Heart left ventricle (tissue), 16 donors: ENCODE results near the gene FAM170B. TPM values are rescaled to one million over a fixed set of nuclear protein-coding genes. Genes with fewer than 3 reads are reported as not detected.

Experiments used
- ATAC-seq, 4 donors: fragments of 200-7000 bp; cut with Tn5 transposase; one replicate each; pipeline ENCODE4 v1.9.1; 2020 to 2022; ENCODE audit warnings: moderate library complexity in 4 of 4, mild to moderate bottlenecking in 3 of 4, moderate number of reproducible peaks in 1 of 4
- DNase-seq, 5 donors: peaks; one replicate each; pipeline ENCODE4 v3.0.0-alpha.2; 2020
- H3K27ac ChIP-seq, 12 donors: fragments of 200-600 bp; sonication (generic) in 4 of 12; one replicate each; pipeline versions ENCODE4 v1.5.0 to v1.8.0; 2016 to 2022; ENCODE audit warnings: mild to moderate bottlenecking in 2 of 12
- H3K27me3 ChIP-seq, 9 donors: fragments of 200-600 bp; sonication (generic) in 2 of 9; one replicate each; pipeline versions ENCODE4 v1.5.1 to v1.8.0; 2016 to 2022; ENCODE audit warnings: mild to moderate bottlenecking in 3 of 9
- H3K36me3 ChIP-seq, 9 donors: fragments of 200-600 bp; sonication (generic) in 2 of 9; one replicate each; pipeline versions ENCODE4 v1.5.0 to v1.8.0; 2018 to 2022; ENCODE audit warnings: mild to moderate bottlenecking in 2 of 9
- H3K4me1 ChIP-seq, 12 donors: fragments of 200-600 bp; sonication (generic) in 4 of 12; one replicate each; pipeline versions ENCODE4 v1.5.0 to v1.8.0; 2016 to 2022; ENCODE audit warnings: mild to moderate bottlenecking in 3 of 12
- H3K4me3 ChIP-seq, 12 donors: fragments of 200-600 bp; sonication (generic) in 4 of 12; one replicate each; pipeline versions ENCODE4 v1.5.0 to v1.8.0; 2017 to 2022; ENCODE audit warnings: mild to moderate bottlenecking in 9 of 12, moderate library complexity in 4 of 12
- H3K9me3 ChIP-seq, 12 donors: fragments of 200-600 bp; sonication (generic) in 4 of 12; one replicate each; pipeline versions ENCODE4 v1.5.0 to v1.8.0; 2016 to 2022; ENCODE audit warnings: mild to moderate bottlenecking in 1 of 12
- CTCF ChIP-seq, 12 donors: fragments of 200-600 bp; sonication (generic) in 4 of 12; IDR thresholded peaks; one replicate each; pipeline versions ENCODE4 v1.5.0 to v1.8.0; 2018 to 2022; ENCODE audit warnings: antibody characterized with exemption in 12 of 12, mild to moderate bottlenecking in 5 of 12
- POLR2A ChIP-seq, 2 donors: fragments of 450-650 bp; IDR thresholded peaks; one replicate each; pipeline ENCODE4 v1.6.1; 2017; ENCODE audit warnings: antibody characterized with exemption in 2 of 2, mild to moderate bottlenecking in 2 of 2, moderate library complexity in 2 of 2
- WGBS, 4 donors: extraction: QIAGEN DNeasy Blood & Tissue Kit in 2 of 4; methylation state at CpG; one replicate each; pipeline versions ENCODE4 v1.1.5 to v1.1.7; 2013 to 2018; 5-methylcytosine and 5-hydroxymethylcytosine counted together
- intact Hi-C, 10 donors: fragments of 100-400 bp; cut with DNase I; formaldehyde crosslinking; loops; one replicate each; pipeline versions ENCODE4 v1.11.1 to v1.14.2; 2022
- polyA plus RNA-seq, 2 donors: library from polyadenylated mRNA; stranded (reverse); fragments of 200-250 nt; gene quantifications; one replicate each; pipeline ENCODE4 v1.2.3, GENCODE V29; 2013
- total RNA-seq, 9 donors: library from RNA; depleted of rRNA in 2 of 9; stranded (reverse); fragments of >200 nt in 2 of 9; fragmentation: NEBNext Ultra II Directional in 3 of 9; extraction: Animal tissue kit (Norgen Biotek cat#: 25700) in 3 of 9; gene quantifications; one replicate each; pipeline versions ENCODE4 v1.1.0 to v1.2.4, GENCODE V29; 2016 to 2023
- donor health status: ischemic (EF 13 %, LVEDD 7.1; RV severe dilation, severe dysfunction).
- donor health status: healthy with polysubstance abuse.
- donor health status: DM: no; HTN: yes; CAD: no.
- donor health status: DM: no; HTN: no; CAD: no.
- donor health status: ischemic (EF 25% LVEDD 6.9; RV normal size, moderate dysfunction).
- donor health status: ischemic (EF 25% LVEDD 5.7; RV mildly dilated, moderate dysfunction).
- donor health status: healthy.
- donor health status: DM: yes; HTN: yes; CAD: no.
- donor health status: ischemic (EF 35%, LVEDD 5.7; RV mildly dilated, moderate dysfunction).
- donor health status: nonischemic (EF 11% LVEDD 7.7; RV severe dilation, severe dysfunction).
- donor health status: DM: yes; HTN: yes; CAD: no.
- donor health status: PGD.
- donor health status: ischemic (EF 29% LVEDD 5.4; RV normal size, mild dysfunction).
- donor health status: nonischemic (EF 23%, LVEDD 6.1; RV moderate dilation, normal function).

FAM170B gene
- total and polyA plus RNA-seq, 11 donors = not detected

GRCh38 chr10:49158915-49159314 is 25.1 kb upstream of the FAM170B start:
- H3K9me3 ChIP-seq = no peaks in the 10 kb centered on the region
- no peak overlapping the region for H3K4me3 ChIP-seq
- peaks cover 0 to 7% (median 0%) of the 10 kb centered on the region in 12 donors for H3K4me1 ChIP-seq
- H3K36me3 ChIP-seq = peaks cover 0 to 35% (median 9%) of the 10 kb centered on the region in 9 donors
- intact Hi-C loops = no loop called here
- H3K27ac ChIP-seq = no peak overlapping the region
- no peak for DNase-seq
- no peaks in the 10 kb centered on the region for H3K27me3 ChIP-seq
- no peak for TF ChIP-seq CTCF (IDR thresholded peaks at IDR 0.05)
- no peak for TF ChIP-seq POLR2A (IDR thresholded peaks at IDR 0.05)
- ATAC-seq = no peak
- WGBS, 4 donors = 66 to 72% (median 68%) methylated on average over 3 of the region's 3 CpGs

- Histone ChIP-seq H3K27ac (no peak overlapping the region), H3K9me3 (no peaks in the 10 kb centered on the region), H3K27me3 (no peaks in the 10 kb centered on the region), H3K36me3 (peaks cover 0 to 35% (median 9%) of the 10 kb centered on the region in 9 donors), H3K4me3 (no peak overlapping the region), H3K4me1 (peaks cover 0 to 7% (median 0%) of the 10 kb centered on the region in 12 donors)
- intact Hi-C loops = no loop called here
- TF ChIP-seq POLR2A (IDR thresholded peaks at IDR 0.05) (no peak), CTCF (IDR thresholded peaks at IDR 0.05) (no peak)
- ATAC-seq = no peak
- WGBS, 4 donors = 79 to 86% (median 85%) methylated on average over 7 of the region's 7 CpGs
- no peak for DNase-seq
Measured at GRCh38 chr10:49158404-49158803, 24.6 kb upstream of the FAM170B start.

GRCh38 chr10:49157229-49157628 is 23.4 kb upstream of the FAM170B start:
- 87 to 92% (median 88%) methylated on average over 3 of the region's 3 CpGs for WGBS, 4 donors
- peaks cover 0 to 31% (median 9%) of the 10 kb centered on the region in 9 donors for H3K36me3 ChIP-seq
- no peaks in the 10 kb centered on the region for H3K27me3 ChIP-seq
- H3K4me1 ChIP-seq = peaks cover 0 to 7% (median 0%) of the 10 kb centered on the region in 12 donors
- DNase-seq (no peak), ATAC-seq (no peak)
- no peak overlapping the region for H3K27ac ChIP-seq
- H3K4me3 ChIP-seq = no peak overlapping the region
- intact Hi-C loops = loop anchor here in 1 of 10 donors (2.0 kb wide), 1 partner anchor 74 kb away; no protein-coding TSS in a partner anchor
- TF ChIP-seq POLR2A (IDR thresholded peaks at IDR 0.05) = no peak
- TF ChIP-seq CTCF (IDR thresholded peaks at IDR 0.05) = no peak
- no peaks in the 10 kb centered on the region for H3K9me3 ChIP-seq

GRCh38 chr10:49154641-49155040 is 20.8 kb upstream of the FAM170B start:
- Histone ChIP-seq H3K9me3 (no peaks in the 10 kb centered on the region), H3K27me3 (no peaks in the 10 kb centered on the region), H3K36me3 (peaks cover 0 to 14% (median 0%) of the 10 kb centered on the region in 9 donors), H3K4me3 (no peak overlapping the region), H3K27ac (no peak overlapping the region), H3K4me1 (peaks cover 0 to 8% (median 0%) of the 10 kb centered on the region in 12 donors)
- intact Hi-C loops = no loop called here
- WGBS, 4 donors = 88 to 94% (median 92%) methylated on average over 6 of the region's 6 CpGs
- DNase-seq = no peak
- TF ChIP-seq CTCF (IDR thresholded peaks at IDR 0.05) (no peak), POLR2A (IDR thresholded peaks at IDR 0.05) (no peak)
- no peak for ATAC-seq
